ENCODE results near the gene FIGNL1. TPM values are rescaled to one million over a fixed set of nuclear protein-coding genes. Genes with fewer than 3 reads are reported as not detected.

The FIGNL1 gene
- total and polyA plus RNA-seq, 10 of the 15 experiments (the other 5 are each of a cell fraction or from before 2014, with no cell fraction given): 11.5 to 37.4 (median 29.0) TPM

GRCh38 chr7:50409856-50410745 lies 40.0 kb downstream of the FIGNL1 start (continued):
- no peak for TF ChIP-seq ZNF592 (IDR thresholded peaks at IDR 0.05)
- no peak for TF ChIP-seq STAT1 (conservative IDR thresholded peaks at IDR 0.05)
- peak; percentile 88 for TF ChIP-seq RUNX3 (IDR thresholded peaks at IDR 0.05; ENCODE audit: low read length)
- TF ChIP-seq IRF4 (IDR thresholded peaks at IDR 0.05; ENCODE audit: low read depth, low read length): 0 out of 2 replicates have a peak, but pooled peaks have one; percentile 51
- no peak for TF ChIP-seq SIX5 (IDR thresholded peaks at IDR 0.05; ENCODE audit: low read depth, low read length, severe bottlenecking)
- TF ChIP-seq SREBF2 (IDR thresholded peaks at IDR 0.05; ENCODE audit: low read length): no peak
- TF ChIP-seq SUZ12 (IDR thresholded peaks at IDR 0.05; ENCODE audit: unreplicated experiment): no peak
- no peak for TF ChIP-seq KLF5 (IDR thresholded peaks at IDR 0.05; ENCODE audit: partially characterized antibody)
- TF ChIP-seq SPI1 (IDR thresholded peaks at IDR 0.05; ENCODE audit: borderline replicate concordance, insufficient read depth, low read depth, low read length): peak; percentile 85
- TF ChIP-seq, protein P1, sequence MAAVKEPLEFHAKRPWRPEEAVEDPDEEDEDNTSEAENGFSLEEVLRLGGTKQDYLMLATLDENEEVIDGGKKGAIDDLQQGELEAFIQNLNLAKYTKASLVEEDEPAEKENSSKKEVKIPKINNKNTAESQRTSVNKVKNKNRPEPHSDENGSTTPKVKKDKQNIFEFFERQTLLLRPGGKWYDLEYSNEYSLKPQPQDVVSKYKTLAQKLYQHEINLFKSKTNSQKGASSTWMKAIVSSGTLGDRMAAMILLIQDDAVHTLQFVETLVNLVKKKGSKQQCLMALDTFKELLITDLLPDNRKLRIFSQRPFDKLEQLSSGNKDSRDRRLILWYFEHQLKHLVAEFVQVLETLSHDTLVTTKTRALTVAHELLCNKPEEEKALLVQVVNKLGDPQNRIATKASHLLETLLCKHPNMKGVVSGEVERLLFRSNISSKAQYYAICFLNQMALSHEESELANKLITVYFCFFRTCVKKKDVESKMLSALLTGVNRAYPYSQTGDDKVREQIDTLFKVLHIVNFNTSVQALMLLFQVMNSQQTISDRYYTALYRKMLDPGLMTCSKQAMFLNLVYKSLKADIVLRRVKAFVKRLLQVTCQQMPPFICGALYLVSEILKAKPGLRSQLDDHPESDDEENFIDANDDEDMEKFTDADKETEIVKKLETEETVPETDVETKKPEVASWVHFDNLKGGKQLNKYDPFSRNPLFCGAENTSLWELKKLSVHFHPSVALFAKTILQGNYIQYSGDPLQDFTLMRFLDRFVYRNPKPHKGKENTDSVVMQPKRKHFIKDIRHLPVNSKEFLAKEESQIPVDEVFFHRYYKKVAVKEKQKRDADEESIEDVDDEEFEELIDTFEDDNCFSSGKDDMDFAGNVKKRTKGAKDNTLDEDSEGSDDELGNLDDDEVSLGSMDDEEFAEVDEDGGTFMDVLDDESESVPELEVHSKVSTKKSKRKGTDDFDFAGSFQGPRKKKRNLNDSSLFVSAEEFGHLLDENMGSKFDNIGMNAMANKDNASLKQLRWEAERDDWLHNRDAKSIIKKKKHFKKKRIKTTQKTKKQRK (IDR thresholded peaks at IDR 0.05; ENCODE audit: low read depth, low read length): no peak
- no peak for TF ChIP-seq TARDBP (IDR thresholded peaks at IDR 0.05; ENCODE audit: borderline replicate concordance)
- no peak for TF ChIP-seq PML (IDR thresholded peaks at IDR 0.05; ENCODE audit: low read length)
- no peak for TF ChIP-seq BMI1 (IDR thresholded peaks at IDR 0.05; ENCODE audit: borderline replicate concordance)
- peak; percentile 25; the same call in 1 of the 2 replicates for TF ChIP-seq PAX5 (IDR thresholded peaks at IDR 0.05; ENCODE audit: borderline replicate concordance, low read depth, low read length)
- TF ChIP-seq ZBED1 (IDR thresholded peaks at IDR 0.05; ENCODE audit: borderline replicate concordance): no peak
- TF ChIP-seq, protein P2, sequence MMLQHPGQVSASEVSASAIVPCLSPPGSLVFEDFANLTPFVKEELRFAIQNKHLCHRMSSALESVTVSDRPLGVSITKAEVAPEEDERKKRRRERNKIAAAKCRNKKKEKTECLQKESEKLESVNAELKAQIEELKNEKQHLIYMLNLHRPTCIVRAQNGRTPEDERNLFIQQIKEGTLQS (IDR thresholded peaks at IDR 0.05; ENCODE audit: borderline replicate concordance, extremely low read depth, low read depth, low read length): no peak
- TF ChIP-seq E2F4 (IDR thresholded peaks at IDR 0.05; ENCODE audit: low read depth, low read length): no peak
- no peak for TF ChIP-seq PBX3 (IDR thresholded peaks at IDR 0.05; ENCODE audit: insufficient replicate concordance, low read depth, low read length)
- peak; percentile 88; the same call in 1 of the 2 replicates for TF ChIP-seq GATAD2B (conservative IDR thresholded peaks at IDR 0.05; ENCODE audit: low read depth)
